HFFc6 (cell line): Measurements from ENCODE around the gene PHACTR1. TPM values are rescaled to one million over a fixed set of nuclear protein-coding genes. Genes with fewer than 3 reads are reported as not detected.
"Not testable (repeated sequence)": the region's sequence is repeated elsewhere in the genome, so short reads cannot be mapped to it uniquely, and the experiment has no call there.

Experiments
- DNase-seq: peaks from one replicate; pipeline ENCODE4 v3.0.0-alpha.2; 2018
- H3K27ac Mint-ChIP-seq: 2 replicates; pipeline ENCODE4 v1.8.0; 2020; ENCODE audit warnings: mild to moderate bottlenecking, mixed read lengths
- H3K27me3 Mint-ChIP-seq: 2 replicates; pipeline ENCODE4 v1.8.0; 2021; ENCODE audit warnings: mild to moderate bottlenecking, moderate library complexity, mixed read lengths; ENCODE audit not compliant: insufficient read depth
- H3K36me3 Mint-ChIP-seq: 2 replicates; pipeline ENCODE4 v1.8.0; 2021; ENCODE audit warnings: low read depth, mixed read lengths
- H3K4me1 Mint-ChIP-seq: 2 replicates; pipeline ENCODE4 v1.8.0; 2020; ENCODE audit warnings: low read depth, mixed read lengths
- H3K4me3 Mint-ChIP-seq: 2 replicates; pipeline ENCODE4 v1.8.0; 2020; ENCODE audit warnings: mild to moderate bottlenecking, moderate library complexity, mixed read lengths
- H3K9me3 Mint-ChIP-seq: 2 replicates; pipeline ENCODE4 v1.8.0; 2020; ENCODE audit warnings: mild to moderate bottlenecking, mixed read lengths
- CTCF ChIP-seq: fragments of 200-600 bp; sonication (generic); IDR thresholded peaks from 2 replicates; pipeline ENCODE4 v1.5.0; 2021; ENCODE audit warnings: antibody characterized with exemption, mild to moderate bottlenecking
- total RNA-seq, 6 experiments: library from RNA; stranded (reverse); fragmentation: NEBNext Ultra II Directional; extraction: Animal tissue kit (Norgen Biotek cat#: 25700); gene quantifications; 2 replicates in 1 of 6; 3 replicates in 5 of 6; pipeline ENCODE4 v1.2.3, GENCODE V29; 2021

Gene PHACTR1
- total RNA-seq, 6 experiments from 2014 or later: 2.5 to 4.7 (median 3.9) TPM

- H3K27ac Mint-ChIP-seq: peak overlapping the region; percentile 96
- no peaks in the 10 kb centered on the region; the same call in 1 of the 2 replicates for H3K27me3 Mint-ChIP-seq
- no peak for TF ChIP-seq CTCF
- no peaks in the 10 kb centered on the region for H3K9me3 Mint-ChIP-seq
- no peaks in the 10 kb centered on the region for H3K36me3 Mint-ChIP-seq
- peak overlapping the region; percentile 75 for H3K4me3 Mint-ChIP-seq
- H3K4me1 Mint-ChIP-seq: peaks cover 31% of the 10 kb centered on the region
- no peak for DNase-seq
Observed at GRCh38 chr6:12760226-12760625, 43.7 kb downstream of the PHACTR1 start.

- peak overlapping the region; percentile 75; the same call in 1 of the 2 replicates for H3K4me3 Mint-ChIP-seq
Observed at GRCh38 chr6:12760911-12761310, 44.3 kb downstream of the PHACTR1 start.

DNA sequence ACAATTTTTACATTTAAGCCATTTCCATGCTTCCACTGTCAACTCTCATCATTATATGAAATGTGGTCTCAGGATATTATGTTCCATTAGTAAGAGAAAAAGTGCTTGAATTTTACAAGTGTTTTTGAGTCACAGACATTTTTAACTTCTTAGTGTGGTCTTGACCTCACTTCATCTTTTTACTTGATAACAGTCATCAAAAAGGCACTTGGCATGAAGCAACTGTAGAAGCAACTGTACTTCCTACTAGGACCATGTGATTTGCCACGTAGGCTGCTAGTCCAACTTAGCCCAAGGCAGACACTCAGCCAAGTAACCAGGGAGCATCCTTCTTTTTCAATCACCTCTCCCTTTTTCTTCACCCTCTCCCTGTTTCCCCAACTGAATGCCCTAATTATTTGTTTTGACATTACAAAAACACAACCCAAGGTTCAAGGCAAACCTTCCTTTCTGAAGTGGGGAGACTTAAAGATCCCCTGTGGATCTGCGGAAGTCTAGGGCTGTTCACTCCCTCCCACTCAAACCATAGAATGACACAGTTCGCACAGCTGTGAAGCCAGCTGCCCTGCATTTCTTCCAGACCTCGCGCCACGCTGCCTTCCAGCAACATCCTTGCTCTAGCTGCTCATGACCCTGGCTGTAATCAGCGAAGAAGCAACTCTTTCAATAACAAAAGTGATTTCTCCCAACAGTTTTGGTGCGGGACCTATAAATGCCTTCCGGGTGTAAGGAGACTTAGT lies 45.0 kb downstream of the PHACTR1 start:
- no peak for TF ChIP-seq CTCF
- peak; percentile 95 for DNase-seq
- Mint-ChIP-seq H3K27ac (peak overlapping the region; percentile 96), H3K4me1 (peaks cover 31% of the 10 kb centered on the region), H3K27me3 (no peaks in the 10 kb centered on the region; the same call in 1 of the 2 replicates), H3K9me3 (no peaks in the 10 kb centered on the region), H3K4me3 (peak overlapping the region; percentile 75), H3K36me3 (no peaks in the 10 kb centered on the region)

More at GRCh38 chr6:12760911-12761310, 44.3 kb downstream of the PHACTR1 start:
- H3K4me1 Mint-ChIP-seq: peaks cover 31% of the 10 kb centered on the region
- H3K36me3 Mint-ChIP-seq: no peaks in the 10 kb centered on the region
- H3K9me3 Mint-ChIP-seq: no peaks in the 10 kb centered on the region
- peak overlapping the region; percentile 96 for H3K27ac Mint-ChIP-seq
- no peak for TF ChIP-seq CTCF
- peak; percentile 4 for DNase-seq
- H3K27me3 Mint-ChIP-seq: no peaks in the 10 kb centered on the region; the same call in 1 of the 2 replicates

GRCh38 chr6:12762731-12763434 lies 46.3 kb downstream of the PHACTR1 start:
- H3K27me3 Mint-ChIP-seq, H3K4me3 Mint-ChIP-seq, H3K9me3 Mint-ChIP-seq, H3K36me3 Mint-ChIP-seq: not testable (repeated sequence)
- Mint-ChIP-seq H3K4me1 (peaks cover 31% of the 10 kb centered on the region), H3K27ac (peak overlapping the region; percentile 96)
- DNase-seq: peak; percentile 38

DNA sequence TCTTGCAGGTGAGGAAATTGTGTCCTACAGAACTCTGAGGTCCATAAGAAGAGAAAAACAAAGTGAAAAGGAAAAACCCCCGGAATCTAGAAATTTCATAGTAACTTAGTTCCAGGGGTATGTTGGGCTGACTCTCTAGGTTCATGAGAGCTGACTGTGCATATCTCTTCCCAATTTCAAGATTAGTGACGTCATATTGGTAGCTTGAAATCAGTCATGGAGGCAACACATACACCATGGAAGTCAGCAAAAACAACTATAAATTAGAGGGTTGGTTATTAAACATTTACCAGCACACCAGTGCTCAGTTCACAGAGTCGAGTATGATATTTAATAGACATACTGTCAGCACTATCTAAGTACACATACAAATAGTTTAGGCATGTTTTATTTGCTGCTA lies 49.8 kb downstream of the PHACTR1 start:
- Mint-ChIP-seq H3K27ac (no peak overlapping the region), H3K4me3 (no peak overlapping the region), H3K4me1 (peaks cover 32% of the 10 kb centered on the region), H3K36me3 (no peaks in the 10 kb centered on the region), H3K27me3 (no peaks in the 10 kb centered on the region), H3K9me3 (no peaks in the 10 kb centered on the region)
- no peak for DNase-seq
- TF ChIP-seq CTCF: no peak

GRCh38 chr6:12767016-12767415 lies 50.4 kb downstream of the PHACTR1 start:
- no peak overlapping the region for H3K4me3 Mint-ChIP-seq
- no peaks in the 10 kb centered on the region for H3K36me3 Mint-ChIP-seq
- peaks cover 26% of the 10 kb centered on the region for H3K4me1 Mint-ChIP-seq
- DNase-seq: no peak
- no peaks in the 10 kb centered on the region for H3K27me3 Mint-ChIP-seq
- no peak overlapping the region for H3K27ac Mint-ChIP-seq
- no peaks in the 10 kb centered on the region for H3K9me3 Mint-ChIP-seq
- no peak for TF ChIP-seq CTCF
